ENCODE results near the gene ORM2.

ORM2 gene

DNA sequence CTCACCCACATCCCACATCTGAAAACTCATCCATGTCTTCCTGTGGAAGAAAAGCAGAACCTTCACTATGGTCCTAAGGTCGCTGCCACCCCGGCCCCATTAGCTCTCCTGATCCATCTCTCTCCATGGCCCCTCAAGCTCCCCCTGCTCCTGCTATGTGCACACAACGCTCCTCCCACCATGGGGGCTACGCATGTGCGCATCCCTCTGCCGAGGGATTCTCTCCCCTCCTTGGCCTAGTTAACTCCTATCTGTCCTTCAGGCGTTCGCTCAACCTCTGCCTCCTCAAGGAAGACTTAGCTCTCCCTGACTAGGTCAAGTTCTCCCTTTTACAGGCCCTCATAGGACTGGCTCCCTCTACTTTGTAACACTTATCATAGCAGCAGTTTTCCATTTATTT is 48.3 kb downstream of the ORM2 start:
- peaks cover 93% of the 10 kb centered on the region for H3K36me3 ChIP-seq (ENCODE audit: control insufficient read depth, low read length)
- peak overlapping the region; percentile 33 for H3K27ac ChIP-seq (ENCODE audit: low read depth, low read length)
- H4K20me1 ChIP-seq (ENCODE audit: control insufficient read depth, insufficient read depth, low read depth, low read length), result peaks cover 4% of the 10 kb centered on the region; the same call in 1 of the 2 replicates
- H3K79me2 ChIP-seq (ENCODE audit: control insufficient read depth, low read length), result peaks cover 88% of the 10 kb centered on the region
- no peaks in the 10 kb centered on the region for H3K9me3 ChIP-seq (ENCODE audit: control insufficient read depth, insufficient read depth, low read length)
- H3K4me1 ChIP-seq (ENCODE audit: control insufficient read depth, low read length), result peaks cover 93% of the 10 kb centered on the region
- peaks cover 34% of the 10 kb centered on the region for H3F3A ChIP-seq (ENCODE audit: control insufficient read depth, insufficient read depth)
- no peaks in the 10 kb centered on the region for H3K27me3 ChIP-seq (ENCODE audit: control insufficient read depth, low read length)
- H3K4me3 ChIP-seq (ENCODE audit: low read length), result no peak overlapping the region
- no peak for TF ChIP-seq EZH2phosphoT487 (IDR thresholded peaks at IDR 0.05; ENCODE audit: borderline replicate concordance, low read length)
- TF ChIP-seq, protein P1, sequence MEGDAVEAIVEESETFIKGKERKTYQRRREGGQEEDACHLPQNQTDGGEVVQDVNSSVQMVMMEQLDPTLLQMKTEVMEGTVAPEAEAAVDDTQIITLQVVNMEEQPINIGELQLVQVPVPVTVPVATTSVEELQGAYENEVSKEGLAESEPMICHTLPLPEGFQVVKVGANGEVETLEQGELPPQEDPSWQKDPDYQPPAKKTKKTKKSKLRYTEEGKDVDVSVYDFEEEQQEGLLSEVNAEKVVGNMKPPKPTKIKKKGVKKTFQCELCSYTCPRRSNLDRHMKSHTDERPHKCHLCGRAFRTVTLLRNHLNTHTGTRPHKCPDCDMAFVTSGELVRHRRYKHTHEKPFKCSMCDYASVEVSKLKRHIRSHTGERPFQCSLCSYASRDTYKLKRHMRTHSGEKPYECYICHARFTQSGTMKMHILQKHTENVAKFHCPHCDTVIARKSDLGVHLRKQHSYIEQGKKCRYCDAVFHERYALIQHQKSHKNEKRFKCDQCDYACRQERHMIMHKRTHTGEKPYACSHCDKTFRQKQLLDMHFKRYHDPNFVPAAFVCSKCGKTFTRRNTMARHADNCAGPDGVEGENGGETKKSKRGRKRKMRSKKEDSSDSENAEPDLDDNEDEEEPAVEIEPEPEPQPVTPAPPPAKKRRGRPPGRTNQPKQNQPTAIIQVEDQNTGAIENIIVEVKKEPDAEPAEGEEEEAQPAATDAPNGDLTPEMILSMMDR (IDR thresholded peaks at IDR 0.05; ENCODE audit: low read depth, low read length, poor library complexity, severe bottlenecking), result no peak
- peak overlapping the region; percentile 13; the same call in 1 of the 2 replicates for H3K4me2 ChIP-seq (ENCODE audit: low read length)
- H3K9me2 ChIP-seq (replicated peaks; ENCODE audit: control insufficient read depth, low read length), result no peaks in the 10 kb centered on the region

DNA sequence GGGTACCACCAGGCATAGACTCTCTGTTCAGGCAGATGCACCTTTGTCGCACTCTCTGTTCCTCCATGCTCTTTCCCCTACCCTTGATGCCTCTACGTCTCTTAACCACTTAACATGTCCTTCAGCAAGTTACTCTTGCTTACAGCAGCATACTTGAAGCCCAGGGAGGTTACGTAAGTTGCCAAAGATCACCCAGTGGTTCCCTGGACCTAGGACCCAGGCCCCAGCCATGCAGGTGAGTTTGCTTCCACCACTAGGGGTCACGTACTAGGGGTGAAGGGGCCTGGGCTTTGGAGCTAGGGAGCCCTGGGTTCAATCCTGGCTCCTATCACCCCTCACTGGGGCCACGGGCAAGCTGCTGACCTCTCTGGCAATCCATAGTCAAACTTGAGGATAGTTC is 49.2 kb downstream of the ORM2 start:
- peaks cover 94% of the 10 kb centered on the region for H3K36me3 ChIP-seq (ENCODE audit: control insufficient read depth, low read length)
- no peaks in the 10 kb centered on the region for H3K27me3 ChIP-seq (ENCODE audit: control insufficient read depth, low read length)
- H3K4me1 ChIP-seq (ENCODE audit: control insufficient read depth, low read length), result peaks cover 93% of the 10 kb centered on the region
- no peak overlapping the region for H3K4me3 ChIP-seq (ENCODE audit: low read length)
- H3K9me3 ChIP-seq (ENCODE audit: control insufficient read depth, insufficient read depth, low read length), result no peaks in the 10 kb centered on the region
- peaks cover 4% of the 10 kb centered on the region; the same call in 1 of the 2 replicates for H4K20me1 ChIP-seq (ENCODE audit: control insufficient read depth, insufficient read depth, low read depth, low read length)
- peaks cover 28% of the 10 kb centered on the region for H3F3A ChIP-seq (ENCODE audit: control insufficient read depth, insufficient read depth)
- TF ChIP-seq EZH2phosphoT487 (IDR thresholded peaks at IDR 0.05; ENCODE audit: borderline replicate concordance, low read length), result no peak
- TF ChIP-seq, protein P1 (IDR thresholded peaks at IDR 0.05; ENCODE audit: low read depth, low read length, poor library complexity, severe bottlenecking), result peak; percentile 38
- H3K9me2 ChIP-seq (replicated peaks; ENCODE audit: control insufficient read depth, low read length), result no peaks in the 10 kb centered on the region
- peak overlapping the region; percentile 10; the same call in 1 of the 2 replicates for H3K4me2 ChIP-seq (ENCODE audit: low read length)
- H3K79me2 ChIP-seq (ENCODE audit: control insufficient read depth, low read length), result peaks cover 95% of the 10 kb centered on the region
- H3K27ac ChIP-seq (ENCODE audit: low read depth, low read length), result peak overlapping the region; percentile 33

Data from DOHH2 (cell line).